ENCODE results near the gene PRSS35.

The PRSS35 gene

DNA sequence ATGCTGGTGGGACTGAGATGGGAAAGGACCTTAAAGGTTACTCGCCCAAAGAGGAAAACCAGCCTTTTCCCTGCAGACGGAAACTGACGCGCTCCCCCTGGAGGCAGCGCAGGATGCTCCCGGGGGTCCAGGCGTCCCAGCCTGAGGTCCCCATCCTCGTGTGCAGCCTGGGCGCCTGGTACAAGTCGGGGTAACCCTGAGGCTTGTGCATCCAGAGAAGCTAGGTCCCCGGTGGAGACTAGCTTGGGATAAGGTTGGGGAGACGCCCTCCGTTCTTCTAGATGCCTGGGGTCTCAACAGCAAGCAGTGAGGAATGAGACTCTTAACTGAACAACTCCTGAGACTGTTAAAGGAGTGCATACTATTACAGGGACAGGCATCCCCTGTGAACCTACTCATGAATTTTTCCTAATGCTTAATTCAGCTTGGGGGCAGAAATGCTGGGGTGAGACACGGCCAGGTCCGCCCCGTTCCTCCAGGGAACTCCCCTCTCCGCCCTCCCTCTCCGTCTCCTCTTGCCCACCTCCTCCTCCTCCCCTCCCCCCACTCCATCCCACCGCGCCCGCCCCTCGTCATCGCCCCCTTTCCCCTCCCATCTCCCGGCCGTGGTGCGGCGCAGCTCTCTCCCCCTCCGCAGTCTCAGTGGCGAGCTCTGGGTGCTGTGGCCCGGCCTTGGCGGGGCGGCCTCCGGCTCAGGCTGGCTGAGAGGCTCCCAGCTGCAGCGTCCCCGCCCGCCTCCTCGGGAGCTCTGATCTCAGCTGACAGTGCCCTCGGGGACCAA lies at the start of gene PRSS35:
TSS of gene PRSS35 (plus strand) at position 634 of the 781 bp plus-strand sequence. CDS start 10,908 bp downstream, outside the sequence.
- peak; percentile 81 for DNase-seq (ENCODE audit: low spot score)
- H3K4me3 ChIP-seq: peak within 1 kb of the TSS; percentile 81
- TF ChIP-seq CTCF (IDR thresholded peaks at IDR 0.05): peak; percentile 18
- H3K27ac ChIP-seq: peak within 1 kb of the TSS; percentile 56 to 87

- Histone ChIP-seq H3K27ac (no peak overlapping the region), H3K4me3 (no peak overlapping the region)
- no peak for TF ChIP-seq CTCF (IDR thresholded peaks at IDR 0.05)
- DNase-seq (ENCODE audit: low spot score): no peak
Measured at GRCh38 chr6:83463886-83464285, 48.4 kb upstream of the PRSS35 start.

- no peak for TF ChIP-seq CTCF (IDR thresholded peaks at IDR 0.05)
- Histone ChIP-seq H3K4me3 (no peak overlapping the region), H3K27ac (peak overlapping the region in 1 of 2 donors; percentile 12)
- no peak for DNase-seq (ENCODE audit: low spot score)
Measured at GRCh38 chr6:83464381-83465140, 47.8 kb upstream of the PRSS35 start.

GRCh38 chr6:83466328-83466727 lies 46.0 kb upstream of the PRSS35 start:
- Histone ChIP-seq H3K4me3 (no peak overlapping the region), H3K27ac (no peak overlapping the region)
- TF ChIP-seq CTCF (IDR thresholded peaks at IDR 0.05): no peak
- no peak for DNase-seq (ENCODE audit: low spot score)

GRCh38 chr6:83467620-83468036 lies 44.7 kb upstream of the PRSS35 start:
- DNase-seq (ENCODE audit: low spot score): no peak

GRCh38 chr6:83470001-83470400 lies 42.3 kb upstream of the PRSS35 start:
- DNase-seq (ENCODE audit: low spot score): no peak
- no peak overlapping the region for H3K4me3 ChIP-seq
- H3K27ac ChIP-seq: no peak overlapping the region
- no peak for TF ChIP-seq CTCF (IDR thresholded peaks at IDR 0.05)

More at GRCh38 chr6:83467620-83468036, 44.7 kb upstream of the PRSS35 start:
- no peak overlapping the region for H3K4me3 ChIP-seq
- peak overlapping the region in 1 of 2 donors; percentile 75 for H3K27ac ChIP-seq
- no peak for TF ChIP-seq CTCF (IDR thresholded peaks at IDR 0.05)
